NCI-H146 (cell line): Measurements from ENCODE around the gene SORCS2.

Source experiments
- DNase-seq: peaks from one replicate; lab custom pipeline; 2025; lab: John Stamatoyannopoulos, UW

SORCS2 gene

GRCh38 chr4:7338876-7339623 lies 146.7 kb downstream of the SORCS2 start:
- DNase-seq, result no peak

GRCh38 chr4:7339751-7340552 lies 147.6 kb downstream of the SORCS2 start:
- no peak for DNase-seq

GRCh38 chr4:7340553-7341433 lies 148.5 kb downstream of the SORCS2 start:
- no peak for DNase-seq

- no peak for DNase-seq
These were observed 149.3 kb downstream of the SORCS2 start for GRCh38 chr4:7341491-7342222.

GRCh38 chr4:7342223-7343080 lies 150.1 kb downstream of the SORCS2 start:
- no peak for DNase-seq

GRCh38 chr4:7343081-7343655 lies 150.8 kb downstream of the SORCS2 start:
- no peak for DNase-seq

- DNase-seq, result no peak
These were observed 151.6 kb downstream of the SORCS2 start for GRCh38 chr4:7343950-7344349.

- no peak for DNase-seq
These were observed 152.4 kb downstream of the SORCS2 start for GRCh38 chr4:7344636-7345155.

GRCh38 chr4:7347981-7348380 lies 155.6 kb downstream of the SORCS2 start:
- no peak for DNase-seq

- DNase-seq, result no peak
These were observed 156.9 kb downstream of the SORCS2 start for GRCh38 chr4:7348946-7349900.

- no peak for DNase-seq
These were observed 158.1 kb downstream of the SORCS2 start for GRCh38 chr4:7350396-7350795.

GRCh38 chr4:7351014-7351413 lies 158.7 kb downstream of the SORCS2 start:
- DNase-seq, result no peak

GRCh38 chr4:7352486-7352885 lies 160.1 kb downstream of the SORCS2 start:
- no peak for DNase-seq

- no peak for DNase-seq
These were observed 160.9 kb downstream of the SORCS2 start for GRCh38 chr4:7353046-7353790.

- DNase-seq, result no peak
These were observed 161.7 kb downstream of the SORCS2 start for GRCh38 chr4:7353846-7354610.

GRCh38 chr4:7354927-7355326 lies 162.6 kb downstream of the SORCS2 start:
- DNase-seq, result no peak

- DNase-seq, result no peak
These were observed 163.5 kb downstream of the SORCS2 start for GRCh38 chr4:7355795-7356194.
